ELR (cell line): ENCODE measurements around the gene LDHAL6B.
"Not testable (repeated sequence)": the region's sequence is repeated elsewhere in the genome, so short reads cannot be mapped to it uniquely, and the experiment has no call there.

Source experiments
- DNase-seq: peaks from one replicate; pipeline ENCODE4 v3.0.0-alpha.2; 2015; ENCODE audit warnings: low read depth

Gene LDHAL6B

DNA sequence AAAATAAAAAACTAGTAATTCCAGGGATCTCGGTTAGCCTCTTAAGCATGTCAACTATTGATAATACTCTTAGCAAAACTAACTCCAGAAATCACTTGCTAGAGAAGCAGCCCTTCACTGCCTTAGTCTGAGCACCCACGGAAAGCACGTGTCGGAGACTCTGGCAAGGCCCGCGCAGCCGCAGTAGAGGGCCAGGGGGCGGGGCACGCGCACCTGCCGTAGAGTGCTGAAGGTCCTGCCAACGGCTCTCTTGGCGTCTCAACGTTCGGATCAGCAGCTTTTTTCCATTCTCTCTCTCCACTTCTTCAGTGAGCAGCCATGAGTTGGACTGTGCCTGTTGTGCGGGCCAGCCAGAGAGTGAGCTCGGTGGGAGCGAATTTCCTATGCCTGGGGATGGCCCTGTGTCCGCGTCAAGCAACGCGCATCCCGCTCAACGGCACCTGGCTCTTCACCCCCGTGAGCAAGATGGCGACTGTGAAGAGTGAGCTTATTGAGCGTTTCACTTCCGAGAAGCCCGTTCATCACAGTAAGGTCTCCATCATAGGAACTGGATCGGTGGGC is at the start of gene LDHAL6B:
Gene LDHAL6B, plus strand, starts transcription at position 221 of the 561 bp plus-strand sequence. Its CDS starts 98 bp downstream, at position 319.
- DNase-seq = no peak

DNA sequence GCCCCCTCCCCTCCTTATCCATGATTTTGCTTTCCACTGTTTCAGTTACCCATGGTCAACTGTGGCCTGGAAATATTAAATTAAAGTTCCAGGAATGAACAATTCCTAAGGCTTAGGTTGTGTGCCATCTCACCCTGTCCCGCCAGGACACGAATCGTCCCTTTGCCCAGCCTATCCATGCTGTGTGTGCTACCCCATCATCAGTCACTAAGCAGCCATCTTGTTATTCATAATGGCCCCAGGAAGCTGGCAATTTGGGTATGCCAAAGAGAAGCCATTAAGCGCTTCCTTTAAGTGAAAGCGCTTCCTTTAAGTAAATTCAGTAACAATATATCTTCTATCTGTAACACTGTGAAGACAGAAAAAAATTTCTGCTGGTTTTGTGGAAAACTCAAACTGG is 49.2 kb upstream of the LDHAL6B start:
- no peak for DNase-seq

DNA sequence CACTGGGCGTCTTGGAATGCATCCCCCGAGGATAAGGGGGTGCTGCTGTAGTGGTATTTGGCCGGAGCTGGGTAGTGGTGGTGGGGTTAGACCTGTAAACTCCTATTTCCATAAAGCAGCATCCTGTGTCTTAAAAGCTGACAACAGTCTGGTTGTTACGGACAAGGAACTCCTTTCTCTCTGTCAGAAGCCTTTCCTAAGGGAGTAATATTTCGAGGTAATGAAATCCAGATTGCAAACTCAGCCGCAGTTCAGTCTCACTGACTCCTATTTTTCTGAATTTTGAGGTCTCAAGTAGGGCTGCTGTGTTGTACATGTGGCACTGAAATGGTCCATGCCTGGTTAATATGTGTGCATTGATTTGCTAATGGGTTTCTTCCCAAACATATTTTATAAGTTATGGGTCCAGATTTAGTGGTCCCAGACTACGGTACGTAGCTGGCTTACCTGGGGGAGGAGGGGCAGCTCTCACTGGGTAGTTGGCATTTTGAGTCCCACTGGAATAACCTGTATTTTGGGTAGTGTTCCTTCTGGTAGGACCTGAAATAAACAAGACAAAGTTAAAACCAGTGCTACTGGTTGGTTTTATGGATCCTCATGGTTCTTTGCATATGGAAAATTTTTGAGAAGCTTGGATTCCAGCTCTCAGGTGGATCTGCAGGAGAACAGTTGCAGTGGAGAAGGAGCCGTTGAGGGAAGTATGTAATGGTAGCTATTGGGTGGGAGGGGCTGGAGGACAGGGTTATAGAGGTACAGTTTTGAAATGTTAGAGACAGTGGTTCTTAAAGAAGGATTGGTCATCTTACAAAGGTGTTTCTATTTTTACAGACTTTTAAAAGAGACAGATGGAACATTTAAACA is 48.6 kb upstream of the LDHAL6B start:
- DNase-seq = no peak

- DNase-seq = no peak
Observed at GRCh38 chr15:59158701-59159034, 48.0 kb upstream of the LDHAL6B start.

GRCh38 chr15:59159210-59159609 is 47.4 kb upstream of the LDHAL6B start:
- DNase-seq = no peak

- DNase-seq = peak; percentile 43
Observed at GRCh38 chr15:59160880-59161593, 45.6 kb upstream of the LDHAL6B start.

GRCh38 chr15:59162080-59162479 is 44.6 kb upstream of the LDHAL6B start:
- DNase-seq = not testable (repeated sequence)

DNA sequence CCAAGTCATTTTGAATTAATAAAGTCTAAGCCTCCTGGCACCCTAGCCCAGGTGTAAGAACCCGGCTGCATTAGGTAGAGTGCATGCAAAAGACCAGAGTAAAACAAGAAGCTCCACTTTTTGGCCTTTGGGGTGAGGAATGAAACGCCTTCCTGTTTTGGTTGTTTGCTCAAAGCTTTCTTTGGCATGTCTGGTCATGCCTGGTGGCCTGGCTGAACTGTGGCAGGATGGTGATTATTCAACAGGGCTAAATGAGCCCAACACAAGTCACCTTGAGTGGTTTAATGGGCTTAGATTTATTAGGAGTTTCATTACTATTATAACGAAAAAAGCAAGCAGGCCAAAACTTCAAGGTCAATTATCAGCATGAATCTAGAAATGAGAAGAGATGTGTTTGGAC is 40.9 kb upstream of the LDHAL6B start:
- no peak for DNase-seq

GRCh38 chr15:59166166-59166565 is 40.5 kb upstream of the LDHAL6B start:
- no peak for DNase-seq

DNA sequence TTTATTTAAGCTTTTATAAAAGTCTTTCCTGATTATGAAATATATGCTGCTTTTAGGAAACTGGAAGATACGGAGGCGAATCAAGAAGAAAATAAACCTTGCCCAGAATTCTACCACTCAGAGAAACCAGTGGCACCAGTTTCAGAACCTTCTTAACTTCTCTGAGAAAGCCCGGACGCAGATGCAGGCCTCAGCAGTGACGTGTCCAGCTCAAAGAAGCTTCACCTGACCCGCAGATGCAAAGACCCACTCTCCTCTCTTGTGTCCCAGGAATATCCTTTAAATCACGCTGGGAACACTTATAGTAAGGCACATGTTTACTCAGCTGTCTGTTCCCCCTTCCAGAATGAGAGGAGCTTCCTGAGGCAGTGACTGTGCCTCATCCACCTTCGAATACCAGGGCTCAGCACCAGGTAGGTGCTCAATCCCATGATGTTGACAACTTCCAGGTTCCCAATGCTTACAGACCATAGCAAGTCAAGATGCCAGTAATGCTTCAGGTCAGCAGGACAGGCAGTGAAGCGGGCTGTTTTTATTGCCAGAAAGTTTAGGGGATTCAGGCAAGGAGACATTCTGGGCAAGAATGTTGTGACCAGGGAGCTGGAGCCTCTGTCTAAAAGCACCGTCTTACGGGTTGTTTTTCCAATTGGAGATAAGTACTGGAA is 39.9 kb upstream of the LDHAL6B start:
- DNase-seq = no peak

GRCh38 chr15:59168536-59168935 is 38.1 kb upstream of the LDHAL6B start:
- peak; percentile 76 for DNase-seq

DNA sequence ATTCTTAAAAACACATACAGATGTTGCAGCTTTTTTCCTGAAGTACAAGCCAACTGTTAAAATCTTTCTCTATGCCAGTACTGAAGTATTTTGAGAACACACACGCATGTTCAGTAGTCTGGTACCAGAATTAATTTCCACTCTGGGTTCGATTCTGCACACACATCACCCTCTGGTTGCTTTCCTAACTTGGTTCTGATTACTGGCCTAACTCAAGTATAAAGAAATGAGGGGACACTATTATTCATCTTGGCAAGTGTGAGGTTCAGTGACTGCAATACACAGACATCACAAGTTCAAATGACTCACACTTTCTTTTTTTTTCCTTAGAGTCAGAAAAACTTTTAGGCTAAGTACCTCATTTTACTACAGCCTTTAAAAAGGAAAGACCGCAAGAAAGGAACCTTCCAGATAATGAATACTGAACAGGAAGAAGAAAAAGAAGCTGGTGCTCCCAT is 37.4 kb upstream of the LDHAL6B start:
- peak; percentile 89 for DNase-seq

GRCh38 chr15:59170295-59171066 is 36.2 kb upstream of the LDHAL6B start:
- peak; percentile 71 for DNase-seq

- no peak for DNase-seq
Observed at GRCh38 chr15:59171067-59171397, 35.6 kb upstream of the LDHAL6B start.

DNA sequence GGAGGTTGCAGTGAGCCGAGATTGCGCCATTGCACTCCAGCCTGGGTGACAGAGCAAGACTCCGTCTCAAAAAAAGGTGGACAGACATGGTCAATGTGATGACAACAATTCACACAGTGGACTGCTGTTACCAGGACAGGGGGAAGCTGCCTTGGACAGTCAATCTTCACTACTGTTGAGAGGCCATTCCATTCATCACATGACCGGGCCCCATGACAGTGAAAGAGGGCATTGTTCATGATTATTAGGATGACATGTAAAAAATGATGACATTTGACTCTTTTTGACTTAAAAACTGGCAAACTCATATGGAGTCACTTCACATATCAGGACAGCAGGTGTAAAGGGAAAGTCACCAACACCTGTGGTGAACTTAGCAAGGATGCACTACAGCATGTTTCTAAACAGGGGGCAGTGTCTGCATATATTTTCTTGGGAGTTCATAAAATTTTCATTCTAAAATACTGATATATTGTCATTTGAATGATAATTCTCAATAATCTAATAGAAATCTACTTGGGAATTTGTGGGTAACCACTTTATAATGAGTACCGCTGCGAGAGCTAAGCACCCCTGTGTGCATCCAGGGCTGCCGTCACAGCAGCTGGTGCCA is 34.2 kb upstream of the LDHAL6B start:
- DNase-seq = no peak

- no peak for DNase-seq
Observed at GRCh38 chr15:59173194-59173593, 33.4 kb upstream of the LDHAL6B start.

GRCh38 chr15:59174151-59174834 is 32.4 kb upstream of the LDHAL6B start:
- DNase-seq = peak; percentile 60

GRCh38 chr15:59174835-59175831 is 31.5 kb upstream of the LDHAL6B start:
- peak; percentile 81 for DNase-seq

GRCh38 chr15:59176653-59177316 is 29.9 kb upstream of the LDHAL6B start:
- no peak for DNase-seq
